Left renal cortex interstitium (tissue), 4 donors: Measurements from ENCODE around the gene IGFBP4. TPM values are rescaled to one million over a fixed set of nuclear protein-coding genes. Genes with fewer than 3 reads are reported as not detected.
"Not testable (repeated sequence)": the region's sequence is repeated elsewhere in the genome, so short reads cannot be mapped to it uniquely, and the experiment has no call there.

ENCODE experiments used
- DNase-seq, 4 donors: peaks; one replicate each; pipeline ENCODE4 v3.0.0-alpha.2; 2013; ENCODE audit warnings: low read depth in 4 of 4, low spot score in 2 of 4, missing footprints in 1 of 4
- polyA plus RNA-seq, 4 donors: library from polyadenylated mRNA; unstranded; fragments of 120-200 nt; gene quantifications; one replicate each; pipeline ENCODE4 v1.2.1, GENCODE V29; 2013; ENCODE audit not compliant: insufficient read length in 4 of 4

Gene IGFBP4
- polyA plus RNA-seq: 100 to 1,000 TPM; 326 to 393 (median 358) TPM

GRCh38 chr17:40443196-40443987 is at the start of gene IGFBP4:
Gene IGFBP4, plus strand, starts transcription at chr17:40443450. Its CDS starts 286 bp downstream, at chr17:40443736.
- DNase-seq: no peak

GRCh38 chr17:40399185-40399584 is 44.1 kb upstream of the IGFBP4 start:
- DNase-seq: peak in 1 of 4 donors; percentile 40

DNA sequence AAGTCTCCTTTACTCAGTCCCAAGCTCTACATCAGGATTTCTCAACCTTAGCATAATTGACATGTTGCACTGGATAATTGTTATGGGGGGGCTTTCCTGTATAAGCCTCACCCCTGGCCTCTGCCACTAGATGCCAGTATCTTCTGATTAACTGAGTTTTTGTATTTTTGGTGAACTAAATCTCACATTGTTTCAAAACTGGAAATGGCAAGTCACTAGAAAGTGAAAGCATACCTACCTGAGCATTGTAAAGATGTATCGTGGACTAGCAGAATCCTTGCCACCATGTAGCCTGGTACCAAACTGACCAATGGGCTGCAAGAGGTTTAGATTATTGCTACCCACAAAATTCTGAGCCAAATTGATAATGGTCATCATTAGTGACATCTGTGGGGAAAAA is 40.6 kb upstream of the IGFBP4 start:
- no peak for DNase-seq

- no peak for DNase-seq
These were observed 39.2 kb upstream of the IGFBP4 start for GRCh38 chr17:40404003-40404402.

DNA sequence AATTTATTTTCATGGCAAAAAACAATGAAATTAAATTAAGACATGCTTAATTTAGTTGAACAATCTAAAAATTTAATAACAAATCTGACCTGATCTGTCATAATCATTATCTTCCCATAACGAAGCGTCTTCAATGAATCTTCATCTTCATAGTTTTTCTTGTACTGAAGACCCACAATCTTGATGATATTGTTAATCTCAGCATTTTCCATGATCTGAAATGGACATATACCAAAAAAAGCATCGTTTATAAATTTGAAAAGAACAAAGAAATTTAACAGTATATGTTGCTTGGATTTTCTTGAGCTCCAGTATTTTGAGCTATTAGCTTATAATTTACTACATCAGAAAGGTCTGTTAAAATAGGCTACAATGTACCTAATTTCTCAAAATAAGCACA is 35.8 kb upstream of the IGFBP4 start:
- DNase-seq: no peak

DNA sequence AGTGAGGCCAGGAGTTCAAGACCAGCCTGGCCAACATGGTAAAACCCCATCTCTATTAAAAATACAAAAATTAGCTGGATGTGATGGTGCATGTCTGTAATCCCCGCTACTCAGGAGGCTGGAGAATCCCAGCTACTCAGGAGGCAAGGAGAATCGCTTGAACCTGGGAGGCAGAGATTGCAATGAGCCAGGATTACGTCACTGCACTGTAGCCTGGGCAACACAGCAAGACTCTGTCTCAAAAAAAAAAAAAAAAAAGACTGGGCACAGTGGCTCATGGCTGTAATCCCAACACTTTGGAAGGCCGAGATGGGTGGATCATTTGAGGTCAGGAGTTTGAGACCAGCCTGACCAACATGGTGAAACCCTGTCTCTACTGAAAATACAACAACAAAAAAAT is 33.7 kb upstream of the IGFBP4 start:
- not testable (repeated sequence) for DNase-seq

- DNase-seq: no peak
These were observed 33.2 kb upstream of the IGFBP4 start for GRCh38 chr17:40410082-40410481.

- DNase-seq: no peak
These were observed 31.4 kb upstream of the IGFBP4 start for GRCh38 chr17:40411821-40412220.

DNA sequence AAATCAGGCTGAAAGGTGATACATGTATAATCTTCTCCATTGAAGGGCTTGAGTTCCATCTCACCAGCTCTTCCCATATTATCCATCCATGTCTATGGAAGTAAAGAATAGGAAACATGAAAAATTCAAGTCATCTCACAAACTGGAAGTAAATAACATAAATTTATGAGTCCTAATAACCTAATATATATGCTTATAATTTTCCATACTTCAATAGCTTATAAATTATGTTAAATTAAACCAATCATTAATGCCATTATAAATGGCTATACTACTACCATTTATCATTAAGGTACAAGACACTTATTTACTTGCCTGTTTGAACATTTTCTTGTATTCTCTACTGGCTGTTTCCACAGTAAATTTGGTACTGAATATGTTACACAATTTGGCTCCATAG is 30.4 kb upstream of the IGFBP4 start:
- DNase-seq: no peak

- DNase-seq: not testable (repeated sequence)
These were observed 28.9 kb upstream of the IGFBP4 start for GRCh38 chr17:40414312-40414711.

- no peak for DNase-seq
These were observed 27.9 kb upstream of the IGFBP4 start for GRCh38 chr17:40415390-40415789.

GRCh38 chr17:40416671-40417070 is 26.6 kb upstream of the IGFBP4 start:
- DNase-seq: no peak

DNA sequence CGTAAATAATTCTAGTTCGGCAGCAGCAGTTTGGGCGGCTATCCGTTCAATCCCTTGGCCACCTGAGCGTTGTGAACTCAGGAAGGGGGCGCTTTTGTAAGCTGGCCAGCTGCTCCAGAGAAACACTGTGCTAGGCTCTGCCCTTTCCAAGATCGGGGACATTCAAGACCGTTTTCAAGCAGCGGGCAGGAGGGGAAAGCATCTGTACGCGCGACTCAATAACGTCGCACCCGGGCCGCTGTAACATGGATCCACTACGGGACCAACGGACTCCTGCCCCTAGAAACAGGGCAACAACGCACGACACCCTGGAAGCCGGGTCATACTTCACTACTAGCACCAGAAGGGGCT is 26.0 kb upstream of the IGFBP4 start:
- no peak for DNase-seq

GRCh38 chr17:40417609-40418427 is 25.4 kb upstream of the IGFBP4 start, which contains the start of gene TOP2A:
Gene TOP2A, minus strand, starts transcription at chr17:40417896. Its CDS starts 105 bp downstream, at chr17:40417791.
- peak; percentile 100 for DNase-seq

DNA sequence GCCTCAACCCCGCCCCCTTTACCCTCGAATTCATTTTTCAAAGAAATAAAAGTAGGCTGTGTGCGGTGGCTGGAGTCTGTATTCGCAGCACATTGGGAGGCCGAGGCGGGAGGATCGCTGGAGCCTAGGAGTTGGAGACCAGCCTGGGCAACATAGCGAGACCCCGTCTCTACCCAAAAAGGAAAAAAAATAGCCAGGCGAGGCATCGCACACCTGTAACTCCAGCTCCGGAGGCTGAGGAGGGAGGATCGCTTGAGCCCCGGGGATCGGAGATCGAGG is 24.9 kb upstream of the IGFBP4 start:
- DNase-seq: no peak

DNA sequence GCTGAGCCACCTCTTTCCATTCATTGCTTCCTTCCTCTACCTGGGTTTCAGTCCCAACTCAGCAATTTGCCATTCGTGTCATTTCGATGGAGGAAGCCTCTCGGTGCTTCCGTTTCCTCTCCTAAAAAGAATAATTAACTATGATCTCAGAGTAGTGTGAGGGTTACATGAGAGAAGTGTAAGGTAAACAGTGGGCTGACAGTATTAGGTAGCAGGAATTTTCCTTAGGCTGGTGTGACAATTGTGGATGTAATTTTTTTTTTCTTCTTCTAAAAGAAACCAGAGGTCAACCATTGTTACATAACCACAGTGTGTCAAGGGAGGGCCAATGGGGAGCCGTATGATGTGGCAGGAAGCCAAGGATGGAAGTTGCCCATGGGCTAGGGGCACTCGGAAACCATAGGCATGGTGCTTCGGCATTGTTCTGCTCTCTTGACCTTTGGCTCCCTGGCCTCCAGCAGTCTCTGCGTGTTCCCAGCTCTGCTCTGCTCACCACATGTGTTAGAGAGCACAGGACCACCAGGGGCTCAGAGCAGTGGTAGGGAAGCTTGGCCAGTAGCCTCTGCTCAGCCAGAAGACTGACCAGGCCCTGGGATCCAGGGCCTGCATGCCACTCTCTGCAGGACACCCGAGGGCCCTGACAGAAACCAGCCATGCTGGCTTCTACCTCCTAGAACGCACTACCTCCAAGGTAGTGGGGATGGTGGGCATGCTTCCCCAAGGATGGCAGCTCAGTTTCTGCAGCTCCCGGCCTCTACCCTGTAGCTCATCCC is 23.5 kb upstream of the IGFBP4 start:
- DNase-seq: no peak

DNA sequence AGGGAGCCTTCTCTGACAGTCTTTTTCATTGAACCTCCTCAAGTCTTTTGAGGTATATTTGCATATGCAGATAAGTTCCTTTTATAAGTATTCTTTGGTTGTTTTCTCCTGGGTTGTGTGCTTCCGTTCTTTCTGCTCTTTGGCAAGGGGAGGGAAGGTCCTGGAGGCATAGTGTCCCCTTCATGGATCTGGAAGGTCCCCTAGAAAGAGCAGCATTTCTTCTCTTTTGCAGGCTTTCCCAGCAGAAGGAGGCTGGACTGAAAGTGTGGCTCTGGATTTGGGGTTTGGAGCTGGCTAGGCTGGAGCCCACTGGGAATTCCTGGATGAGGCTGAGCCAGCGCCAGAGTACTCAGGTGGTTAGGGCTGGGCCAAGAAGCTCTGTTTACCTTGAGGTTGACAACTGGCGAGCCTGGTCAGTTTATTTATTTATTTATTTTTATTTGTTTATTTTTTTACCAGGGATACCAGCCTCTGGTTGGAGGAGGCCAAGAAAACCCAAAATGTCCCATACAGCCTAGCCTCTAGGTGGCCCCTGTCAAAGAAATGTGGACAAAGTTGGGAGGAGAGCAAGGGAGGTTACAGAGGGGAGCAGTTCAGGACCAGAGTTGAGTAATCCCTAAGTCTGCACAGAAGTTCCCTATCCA is 20.1 kb upstream of the IGFBP4 start:
- no peak for DNase-seq

GRCh38 chr17:40425741-40426140 is 17.5 kb upstream of the IGFBP4 start:
- no peak for DNase-seq

GRCh38 chr17:40427002-40427491 is 16.2 kb upstream of the IGFBP4 start:
- DNase-seq: no peak
